Activated naive CD4-positive, alpha-beta T cell treated with anti-CD3 and anti-CD28 coated beads, Interleukin-2, amount 50 U/mL, for 72 hours (primary cell): ENCODE measurements around the gene ZYG11B. TPM values are rescaled to one million over a fixed set of nuclear protein-coding genes. Genes with fewer than 3 reads are reported as not detected.
"Not testable (repeated sequence)": the region's sequence is repeated elsewhere in the genome, so short reads cannot be mapped to it uniquely, and the experiment has no call there.

Experiments used
- ATAC-seq, 2 donors: fragments of 150-1000 bp; cut with Tn5 transposase; 2 replicates each; pipeline ENCODE4 v1.10.0; 2021; ENCODE audit warnings: mild to moderate bottlenecking in 2 of 2, moderate library complexity in 2 of 2
- DNase-seq, 2 donors: peaks; one replicate each; pipeline ENCODE4 v3.0.0; 2021 to 2022; ENCODE audit warnings: low spot score in 2 of 2
- H3K27ac Mint-ChIP-seq, 2 donors: one replicate each; pipeline ENCODE4 v1.8.0; 2022; ENCODE audit warnings: mild to moderate bottlenecking in 2 of 2, mixed read lengths in 2 of 2
- H3K36me3 Mint-ChIP-seq, 2 donors: one replicate each; pipeline ENCODE4 v1.8.0; 2022; ENCODE audit warnings: mixed read lengths in 2 of 2
- H3K9me3 Mint-ChIP-seq, 2 donors: one replicate each; pipeline ENCODE4 v1.8.0; 2022; ENCODE audit warnings: mixed read lengths in 2 of 2
- total RNA-seq, 2 donors: library from RNA; stranded (reverse); gene quantifications; one replicate each; pipeline ENCODE4 v1.2.3, GENCODE V29; 2022

Gene ZYG11B
- total RNA-seq, 2 donors from 2014 or later: 13.6 to 13.7 TPM

GRCh38 chr1:52790429-52790828 is 64.2 kb downstream of the ZYG11B start:
- H3K36me3 Mint-ChIP-seq, DNase-seq, H3K9me3 Mint-ChIP-seq, ATAC-seq, H3K27ac Mint-ChIP-seq: not testable (repeated sequence)

GRCh38 chr1:52792036-52792435 is 65.8 kb downstream of the ZYG11B start:
- Mint-ChIP-seq H3K9me3 (no peaks in the 10 kb centered on the region), H3K36me3 (no peaks in the 10 kb centered on the region), H3K27ac (no peak overlapping the region)
- DNase-seq: no peak
- no peak for ATAC-seq

- not testable (repeated sequence) for H3K36me3 Mint-ChIP-seq, H3K9me3 Mint-ChIP-seq, ATAC-seq, DNase-seq, H3K27ac Mint-ChIP-seq
Measured at GRCh38 chr1:52793717-52794116, 67.5 kb downstream of the ZYG11B start.

GRCh38 chr1:52795464-52795863 is 69.2 kb downstream of the ZYG11B start:
- Mint-ChIP-seq H3K27ac (no peak overlapping the region), H3K9me3 (no peaks in the 10 kb centered on the region), H3K36me3 (no peaks in the 10 kb centered on the region)
- DNase-seq (no peak), ATAC-seq (no peak)

- Mint-ChIP-seq H3K36me3 (no peaks in the 10 kb centered on the region), H3K9me3 (no peaks in the 10 kb centered on the region), H3K27ac (no peak overlapping the region)
- ATAC-seq: no peak
- no peak for DNase-seq
Measured at GRCh38 chr1:52798331-52798730, 72.1 kb downstream of the ZYG11B start.

GRCh38 chr1:52801011-52801410 is 74.8 kb downstream of the ZYG11B start:
- ATAC-seq: no peak
- no peaks in the 10 kb centered on the region for H3K36me3 Mint-ChIP-seq
- no peak for DNase-seq
- H3K9me3 Mint-ChIP-seq: no peaks in the 10 kb centered on the region
- no peak overlapping the region for H3K27ac Mint-ChIP-seq

GRCh38 chr1:52804083-52804482 is 77.8 kb downstream of the ZYG11B start:
- H3K27ac Mint-ChIP-seq: peak overlapping the region in 1 of 2 donors; percentile 44
- H3K9me3 Mint-ChIP-seq, ATAC-seq, DNase-seq, H3K36me3 Mint-ChIP-seq: not testable (repeated sequence)

- H3K36me3 Mint-ChIP-seq: no peaks in the 10 kb centered on the region
- no peaks in the 10 kb centered on the region for H3K9me3 Mint-ChIP-seq
- DNase-seq: no peak
- no peak overlapping the region for H3K27ac Mint-ChIP-seq
- ATAC-seq: no peak
Measured at GRCh38 chr1:52814465-52814864, 88.2 kb downstream of the ZYG11B start.

GRCh38 chr1:52820830-52821229 is 94.6 kb downstream of the ZYG11B start:
- H3K27ac Mint-ChIP-seq, DNase-seq, H3K36me3 Mint-ChIP-seq, H3K9me3 Mint-ChIP-seq, ATAC-seq: not testable (repeated sequence)

- no peak for ATAC-seq
- DNase-seq: no peak
- H3K27ac Mint-ChIP-seq: no peak overlapping the region
- H3K36me3 Mint-ChIP-seq: no peaks in the 10 kb centered on the region
- H3K9me3 Mint-ChIP-seq: no peaks in the 10 kb centered on the region
Measured at GRCh38 chr1:52825868-52826267, 99.6 kb downstream of the ZYG11B start.

- no peaks in the 10 kb centered on the region for H3K9me3 Mint-ChIP-seq
- H3K27ac Mint-ChIP-seq: no peak overlapping the region
- H3K36me3 Mint-ChIP-seq: no peaks in the 10 kb centered on the region
- ATAC-seq (no peak), DNase-seq (no peak)
Measured at GRCh38 chr1:52834798-52835197, 108.5 kb downstream of the ZYG11B start.

- no peak for DNase-seq
- Mint-ChIP-seq H3K27ac (no peak overlapping the region), H3K9me3 (no peaks in the 10 kb centered on the region), H3K36me3 (no peaks in the 10 kb centered on the region)
- no peak for ATAC-seq
Measured at GRCh38 chr1:52836035-52836434, 109.8 kb downstream of the ZYG11B start.

GRCh38 chr1:52839175-52839574 is 112.9 kb downstream of the ZYG11B start:
- not testable (repeated sequence) for H3K9me3 Mint-ChIP-seq, H3K36me3 Mint-ChIP-seq, ATAC-seq, H3K27ac Mint-ChIP-seq, DNase-seq

GRCh38 chr1:52842643-52843310 is 116.5 kb downstream of the ZYG11B start, which contains the start of gene ZYG11A:
Gene ZYG11A, plus strand, starts transcription at chr1:52842760. Its CDS starts 124 bp downstream, at chr1:52842884.
- ATAC-seq: peak; percentile 96 to 99
- no peaks in the 10 kb centered on the region for H3K9me3 Mint-ChIP-seq
- DNase-seq: peak in 1 of 2 donors; percentile 82
- H3K27ac Mint-ChIP-seq: no peak within 1 kb of the TSS
- peaks cover 4 to 8% of the 10 kb centered on the region in 2 donors for H3K36me3 Mint-ChIP-seq

GRCh38 chr1:52845119-52845518 is 118.9 kb downstream of the ZYG11B start:
- not testable (repeated sequence) for H3K36me3 Mint-ChIP-seq, DNase-seq, H3K27ac Mint-ChIP-seq, ATAC-seq, H3K9me3 Mint-ChIP-seq

- H3K27ac Mint-ChIP-seq: no peak overlapping the region
- DNase-seq: no peak
- H3K36me3 Mint-ChIP-seq: peaks cover 4 to 8% of the 10 kb centered on the region in 2 donors
- no peaks in the 10 kb centered on the region for H3K9me3 Mint-ChIP-seq
- ATAC-seq: no peak
Measured at GRCh38 chr1:52848423-52848822, 122.2 kb downstream of the ZYG11B start.

GRCh38 chr1:52850951-52851350 is 124.7 kb downstream of the ZYG11B start:
- Mint-ChIP-seq H3K9me3 (no peaks in the 10 kb centered on the region), H3K27ac (no peak overlapping the region), H3K36me3 (no peaks in the 10 kb centered on the region)
- ATAC-seq (no peak), DNase-seq (no peak)

- DNase-seq (no peak), ATAC-seq (no peak)
- H3K27ac Mint-ChIP-seq: no peak overlapping the region
- H3K9me3 Mint-ChIP-seq: no peaks in the 10 kb centered on the region
- H3K36me3 Mint-ChIP-seq: no peaks in the 10 kb centered on the region
Measured at GRCh38 chr1:52852854-52853253, 126.6 kb downstream of the ZYG11B start.
